Parathyroid adenoma (tissue), 2 donors: ENCODE data around the gene CTDP1.

Experiments
- H2AFZ ChIP-seq: fragments of 300-600 bp; sonication (generic); one replicate; pipeline ENCODE4 v1.7.0; 2017; ENCODE audit warnings: antibody characterized with exemption, mild to moderate bottlenecking
- H3K27ac ChIP-seq: fragments of 300-600 bp; sonication (generic); one replicate; pipeline ENCODE4 v1.7.0; 2017
- H3K27me3 ChIP-seq: fragments of 300-600 bp; sonication (generic); one replicate; pipeline ENCODE4 v1.7.0; 2017; ENCODE audit warnings: low read length; ENCODE audit not compliant: control insufficient read depth, insufficient read depth
- H3K36me3 ChIP-seq: fragments of 300-600 bp; sonication (generic); one replicate; pipeline ENCODE4 v1.7.0; 2017; ENCODE audit warnings: low read length; ENCODE audit not compliant: control insufficient read depth, insufficient read depth
- H3K4me1 ChIP-seq: fragments of 300-600 bp; sonication (generic); one replicate; pipeline ENCODE4 v1.7.0; 2017; ENCODE audit warnings: control low read depth
- H3K4me2 ChIP-seq: fragments of 300-600 bp; sonication (generic); one replicate; pipeline ENCODE4 v1.7.0; 2017; ENCODE audit warnings: low read length
- H3K4me3 ChIP-seq: fragments of 300-600 bp; sonication (generic); one replicate; pipeline ENCODE4 v1.7.0; 2017; ENCODE audit warnings: low read depth, low read length
- H3K79me2 ChIP-seq: fragments of 300-600 bp; sonication (generic); one replicate; pipeline ENCODE4 v1.7.0; 2017; ENCODE audit warnings: control low read depth
- H3K9ac ChIP-seq: fragments of 300-600 bp; sonication (generic); one replicate; pipeline ENCODE4 v1.7.0; 2017; ENCODE audit warnings: mild to moderate bottlenecking
- H3K9me3 ChIP-seq: fragments of 300-600 bp; sonication (generic); one replicate; pipeline ENCODE4 v1.7.0; 2017; ENCODE audit warnings: low read length; ENCODE audit not compliant: control insufficient read depth
- TF ChIP-seq, protein P1 (sequence below): fragments of 300-600 bp; sonication (generic); IDR thresholded peaks from one replicate; pipeline ENCODE4 v1.7.0; 2017; ENCODE audit warnings: antibody characterized with exemption, mild to moderate bottlenecking
- donor health status: primary hyperparathyroidism.

Gene CTDP1, protein sequence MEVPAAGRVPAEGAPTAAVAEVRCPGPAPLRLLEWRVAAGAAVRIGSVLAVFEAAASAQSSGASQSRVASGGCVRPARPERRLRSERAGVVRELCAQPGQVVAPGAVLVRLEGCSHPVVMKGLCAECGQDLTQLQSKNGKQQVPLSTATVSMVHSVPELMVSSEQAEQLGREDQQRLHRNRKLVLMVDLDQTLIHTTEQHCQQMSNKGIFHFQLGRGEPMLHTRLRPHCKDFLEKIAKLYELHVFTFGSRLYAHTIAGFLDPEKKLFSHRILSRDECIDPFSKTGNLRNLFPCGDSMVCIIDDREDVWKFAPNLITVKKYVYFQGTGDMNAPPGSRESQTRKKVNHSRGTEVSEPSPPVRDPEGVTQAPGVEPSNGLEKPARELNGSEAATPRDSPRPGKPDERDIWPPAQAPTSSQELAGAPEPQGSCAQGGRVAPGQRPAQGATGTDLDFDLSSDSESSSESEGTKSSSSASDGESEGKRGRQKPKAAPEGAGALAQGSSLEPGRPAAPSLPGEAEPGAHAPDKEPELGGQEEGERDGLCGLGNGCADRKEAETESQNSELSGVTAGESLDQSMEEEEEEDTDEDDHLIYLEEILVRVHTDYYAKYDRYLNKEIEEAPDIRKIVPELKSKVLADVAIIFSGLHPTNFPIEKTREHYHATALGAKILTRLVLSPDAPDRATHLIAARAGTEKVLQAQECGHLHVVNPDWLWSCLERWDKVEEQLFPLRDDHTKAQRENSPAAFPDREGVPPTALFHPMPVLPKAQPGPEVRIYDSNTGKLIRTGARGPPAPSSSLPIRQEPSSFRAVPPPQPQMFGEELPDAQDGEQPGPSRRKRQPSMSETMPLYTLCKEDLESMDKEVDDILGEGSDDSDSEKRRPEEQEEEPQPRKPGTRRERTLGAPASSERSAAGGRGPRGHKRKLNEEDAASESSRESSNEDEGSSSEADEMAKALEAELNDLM

DNA sequence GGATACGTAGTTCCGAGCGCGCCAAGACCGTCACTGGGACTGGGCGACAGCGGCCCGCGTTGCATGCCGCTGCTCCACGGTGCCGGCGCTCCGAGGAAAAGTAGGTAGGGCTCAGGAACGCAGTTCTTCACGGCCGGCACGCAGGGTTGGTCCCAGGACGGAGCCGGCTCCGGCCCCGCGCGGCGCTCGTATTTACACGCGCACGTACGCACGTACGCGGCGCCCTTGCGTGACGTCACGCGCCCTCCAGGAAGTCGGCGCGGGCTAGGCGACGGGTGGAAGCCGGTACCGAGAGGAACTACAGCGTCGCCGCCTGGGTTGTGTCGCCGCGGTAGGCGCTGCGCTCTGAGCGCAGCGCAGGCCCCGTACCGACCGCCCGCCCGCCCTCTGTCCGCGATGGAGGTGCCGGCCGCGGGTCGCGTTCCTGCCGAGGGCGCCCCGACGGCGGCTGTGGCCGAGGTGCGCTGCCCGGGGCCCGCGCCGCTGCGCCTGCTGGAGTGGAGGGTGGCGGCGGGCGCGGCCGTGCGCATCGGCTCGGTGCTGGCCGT is at the start of gene CTDP1:
Gene CTDP1 (plus strand): TSS at position 252 of the 548 bp plus-strand sequence. CDS start 145 bp downstream, at position 397.
- peak within 1 kb of the TSS; percentile 94 for H3K4me2 ChIP-seq
- peak within 1 kb of the TSS; percentile 97 for H3K27ac ChIP-seq
- no peaks in the 10 kb centered on the region for H3K36me3 ChIP-seq
- peak within 1 kb of the TSS; percentile 87 for H3K9ac ChIP-seq
- TF ChIP-seq, protein P1, sequence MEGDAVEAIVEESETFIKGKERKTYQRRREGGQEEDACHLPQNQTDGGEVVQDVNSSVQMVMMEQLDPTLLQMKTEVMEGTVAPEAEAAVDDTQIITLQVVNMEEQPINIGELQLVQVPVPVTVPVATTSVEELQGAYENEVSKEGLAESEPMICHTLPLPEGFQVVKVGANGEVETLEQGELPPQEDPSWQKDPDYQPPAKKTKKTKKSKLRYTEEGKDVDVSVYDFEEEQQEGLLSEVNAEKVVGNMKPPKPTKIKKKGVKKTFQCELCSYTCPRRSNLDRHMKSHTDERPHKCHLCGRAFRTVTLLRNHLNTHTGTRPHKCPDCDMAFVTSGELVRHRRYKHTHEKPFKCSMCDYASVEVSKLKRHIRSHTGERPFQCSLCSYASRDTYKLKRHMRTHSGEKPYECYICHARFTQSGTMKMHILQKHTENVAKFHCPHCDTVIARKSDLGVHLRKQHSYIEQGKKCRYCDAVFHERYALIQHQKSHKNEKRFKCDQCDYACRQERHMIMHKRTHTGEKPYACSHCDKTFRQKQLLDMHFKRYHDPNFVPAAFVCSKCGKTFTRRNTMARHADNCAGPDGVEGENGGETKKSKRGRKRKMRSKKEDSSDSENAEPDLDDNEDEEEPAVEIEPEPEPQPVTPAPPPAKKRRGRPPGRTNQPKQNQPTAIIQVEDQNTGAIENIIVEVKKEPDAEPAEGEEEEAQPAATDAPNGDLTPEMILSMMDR = no peak
- no peaks in the 10 kb centered on the region for H3K9me3 ChIP-seq
- H3K4me1 ChIP-seq = peaks cover 5% of the 10 kb centered on the region
- H3K79me2 ChIP-seq = peaks cover 41% of the 10 kb centered on the region
- H3K27me3 ChIP-seq = no peaks in the 10 kb centered on the region
- peak within 1 kb of the TSS; percentile 92 for H2AFZ ChIP-seq
- peak within 1 kb of the TSS; percentile 93 for H3K4me3 ChIP-seq

DNA sequence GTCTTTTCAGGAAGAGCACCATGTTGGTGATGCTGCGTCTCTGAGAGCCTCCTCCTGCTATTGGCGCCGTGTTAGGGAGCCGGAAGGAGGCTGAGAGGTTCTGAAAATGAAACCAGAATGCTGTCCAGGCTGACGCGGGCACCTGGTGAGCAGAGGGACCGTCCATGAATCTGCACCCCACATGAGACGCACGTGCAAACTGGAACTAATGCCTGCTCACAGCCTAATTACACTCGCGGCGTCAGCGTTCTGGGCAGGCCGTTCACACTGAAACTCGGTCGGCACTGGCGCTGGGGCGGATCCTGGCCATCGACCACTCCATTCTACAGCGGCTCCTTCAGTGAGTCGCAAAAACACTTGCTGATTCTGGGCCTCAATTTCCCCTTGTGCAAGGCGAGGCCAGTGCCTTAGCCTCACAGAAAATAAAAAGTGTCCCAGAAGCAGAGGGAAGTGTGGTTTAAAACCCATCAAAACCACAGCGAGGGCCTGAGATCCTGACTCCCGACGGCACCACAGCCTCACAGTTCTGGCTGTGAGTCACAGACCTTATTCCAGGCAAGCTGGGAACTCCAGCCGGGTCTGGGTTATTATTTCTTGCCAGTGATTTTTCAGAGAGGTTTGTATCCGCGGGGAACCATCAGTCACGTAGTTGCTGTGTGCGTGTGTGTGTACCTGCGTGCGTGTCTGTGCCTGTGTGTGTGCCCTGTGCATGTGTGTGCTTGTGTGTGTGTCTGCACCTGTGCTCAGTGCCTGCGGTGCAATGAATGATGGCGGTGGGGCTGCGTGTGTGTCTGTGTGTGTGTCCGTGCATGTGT is 49.1 kb upstream of the CTDP1 start:
- Histone ChIP-seq H3K9me3 (no peaks in the 10 kb centered on the region), H3K4me2 (no peak overlapping the region), H3K36me3 (no peaks in the 10 kb centered on the region), H3K4me1 (no peaks in the 10 kb centered on the region), H3K27ac (no peak overlapping the region), H3K27me3 (no peaks in the 10 kb centered on the region), H3K9ac (no peak overlapping the region), H3K4me3 (no peak overlapping the region), H3K79me2 (no peaks in the 10 kb centered on the region), H2AFZ (no peak overlapping the region)
- TF ChIP-seq, protein P1 = no peak

DNA sequence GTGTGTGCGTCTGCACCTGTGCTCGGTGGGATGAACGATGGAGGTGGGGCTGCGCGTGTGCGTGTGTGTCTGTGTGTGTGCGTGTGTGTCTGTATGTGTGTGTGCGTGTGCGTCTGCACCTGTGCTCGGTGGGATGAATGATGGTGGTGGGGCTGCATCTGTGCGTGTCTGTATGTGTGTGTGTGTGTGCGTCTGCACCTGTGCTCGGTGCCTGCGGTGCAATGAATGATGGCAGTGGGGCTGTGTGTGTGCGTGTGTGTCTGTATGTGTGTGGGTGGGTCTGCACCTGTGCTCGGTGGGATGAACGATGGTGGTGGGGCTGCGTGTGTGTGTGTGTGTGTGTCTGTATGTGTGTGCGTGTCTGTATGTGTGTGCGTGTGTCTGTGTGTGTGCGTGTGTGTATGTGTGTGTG is 48.5 kb upstream of the CTDP1 start:
- no peaks in the 10 kb centered on the region for H3K79me2 ChIP-seq
- no peak overlapping the region for H2AFZ ChIP-seq
- H3K9me3 ChIP-seq = no peaks in the 10 kb centered on the region
- H3K36me3 ChIP-seq = no peaks in the 10 kb centered on the region
- no peak overlapping the region for H3K27ac ChIP-seq
- no peaks in the 10 kb centered on the region for H3K4me1 ChIP-seq
- no peak overlapping the region for H3K4me2 ChIP-seq
- H3K9ac ChIP-seq = no peak overlapping the region
- no peaks in the 10 kb centered on the region for H3K27me3 ChIP-seq
- H3K4me3 ChIP-seq = no peak overlapping the region
- TF ChIP-seq, protein P1 = no peak

DNA sequence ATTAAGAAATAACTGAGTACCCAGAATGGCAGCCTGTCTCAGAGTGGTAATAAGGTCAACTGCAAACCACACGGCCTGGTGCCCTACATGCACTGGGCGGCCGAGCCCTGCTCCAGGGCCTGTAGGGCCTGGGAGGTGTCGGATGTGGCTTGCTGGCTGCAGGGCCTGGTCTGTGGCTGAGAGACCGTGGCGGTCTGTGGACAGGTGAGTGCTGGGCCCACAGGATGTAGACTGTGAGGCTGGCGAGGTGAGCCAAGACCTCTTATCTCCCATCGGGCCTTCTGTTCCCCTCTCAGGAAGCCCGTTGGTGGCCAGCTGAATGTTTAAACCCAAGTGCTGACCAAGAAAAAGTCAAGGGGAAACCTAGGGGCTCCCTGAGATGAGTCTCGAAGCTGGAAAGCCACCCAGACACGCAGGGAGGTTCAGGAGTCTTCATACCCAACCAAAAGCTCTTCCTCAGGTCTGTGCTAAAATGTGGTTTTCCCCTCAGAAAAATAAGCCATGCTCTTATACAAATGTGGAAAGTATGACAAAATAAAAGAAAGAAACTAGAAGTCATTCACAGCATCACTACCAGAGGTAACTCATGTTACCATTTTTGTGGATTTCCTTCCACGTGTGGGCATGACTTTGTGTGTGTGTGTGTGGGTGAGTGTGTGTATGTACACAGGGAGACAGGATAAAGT is 47.7 kb upstream of the CTDP1 start:
- Histone ChIP-seq H3K4me3 (no peak overlapping the region), H3K9ac (no peak overlapping the region), H2AFZ (no peak overlapping the region), H3K27me3 (no peaks in the 10 kb centered on the region), H3K27ac (no peak overlapping the region), H3K9me3 (no peaks in the 10 kb centered on the region), H3K36me3 (no peaks in the 10 kb centered on the region), H3K79me2 (no peaks in the 10 kb centered on the region), H3K4me2 (no peak overlapping the region), H3K4me1 (no peaks in the 10 kb centered on the region)
- TF ChIP-seq, protein P1 = no peak
